ENCODE measurements around the gene TUBA4B.

- no peak for TF ChIP-seq CTCF (IDR thresholded peaks at IDR 0.05)
- TF ChIP-seq POLR2AphosphoS5 (IDR thresholded peaks at IDR 0.05): no peak
Observed at GRCh38 chr2:219278655-219279150, 25.7 kb downstream of the TUBA4B start.
